GM12875 (cell line): ENCODE measurements around the gene WDFY3.

ENCODE experiments used
- H3K4me3 ChIP-seq: one replicate; pipeline ENCODE4 v1.5.1; 2011; ENCODE audit warnings: low read depth, low read length, control low read depth
- CTCF ChIP-seq: IDR thresholded peaks from 2 replicates; pipeline ENCODE4 v1.5.1; 2011; ENCODE audit warnings: low read depth, mild to moderate bottlenecking, control low read depth, inconsistent platforms, low read length, moderate library complexity, borderline replicate concordance; ENCODE audit not compliant: insufficient read depth

The WDFY3 gene

GRCh38 chr4:84897516-84897915 lies 69.0 kb downstream of the WDFY3 start:
- TF ChIP-seq CTCF: no peak
- H3K4me3 ChIP-seq: no peak overlapping the region

DNA sequence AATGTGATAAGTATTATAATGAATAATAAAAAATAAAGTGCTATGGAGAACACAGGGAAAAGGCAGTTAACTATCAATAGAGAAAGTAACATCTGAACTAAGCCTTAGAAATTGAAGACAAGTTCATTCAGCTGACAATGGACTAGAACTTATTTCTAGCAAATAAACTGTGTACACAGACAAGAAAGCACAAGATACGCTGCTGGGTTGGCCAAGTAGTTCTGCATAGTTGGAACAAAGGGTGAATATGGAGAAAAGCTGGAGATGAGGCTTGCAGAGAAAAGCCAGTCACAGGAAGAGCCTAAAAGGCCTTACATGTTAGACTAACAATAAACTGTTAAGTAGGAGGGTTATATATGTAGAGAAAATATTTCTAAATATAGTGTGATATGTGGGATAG lies 71.2 kb downstream of the WDFY3 start:
- no peak overlapping the region for H3K4me3 ChIP-seq

DNA sequence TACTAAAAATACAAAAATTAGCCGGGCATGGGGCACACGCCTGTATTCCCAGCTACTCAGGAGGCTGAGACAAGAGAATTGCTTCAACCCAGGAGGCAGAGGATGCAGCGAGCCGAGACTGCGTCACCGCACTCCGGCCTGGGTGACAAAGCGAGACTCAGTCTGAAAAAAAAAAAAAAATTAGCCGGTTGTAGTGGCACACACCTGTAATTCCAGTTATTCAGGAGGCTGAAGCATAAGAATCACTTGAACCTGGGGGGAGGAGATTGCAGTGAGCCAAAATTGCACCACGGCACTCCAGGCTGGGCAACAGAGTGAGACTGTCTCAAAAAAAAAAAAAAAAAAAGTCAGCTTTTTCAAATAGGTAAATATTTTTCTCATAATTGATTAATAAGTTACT lies 71.9 kb downstream of the WDFY3 start:
- no peak for TF ChIP-seq CTCF
- no peak overlapping the region for H3K4me3 ChIP-seq

More for the DNA sequence above, 71.2 kb downstream of the WDFY3 start:
- TF ChIP-seq CTCF: no peak

- TF ChIP-seq CTCF: no peak
- no peak overlapping the region for H3K4me3 ChIP-seq
Observed at GRCh38 chr4:84892950-84893349, 73.5 kb downstream of the WDFY3 start.

DNA sequence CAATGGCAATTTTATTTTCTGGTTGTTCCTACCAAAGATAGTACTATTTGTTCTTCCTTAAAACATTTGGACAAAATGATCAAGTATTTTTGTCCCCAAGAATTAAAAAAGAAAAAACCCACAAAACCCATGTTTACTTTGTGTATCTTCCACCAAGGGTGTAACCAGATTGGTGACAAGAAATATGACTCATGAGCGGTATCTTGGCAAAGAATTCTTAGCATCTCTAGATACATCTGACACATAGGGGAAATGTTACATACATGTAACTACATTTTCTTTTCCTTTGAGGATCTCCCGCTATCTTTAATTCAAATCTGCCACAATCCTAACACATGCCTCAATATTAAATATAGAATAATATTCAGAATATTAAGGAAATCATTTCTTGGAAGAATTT lies 78.7 kb downstream of the WDFY3 start:
- H3K4me3 ChIP-seq: no peak overlapping the region
- no peak for TF ChIP-seq CTCF

GRCh38 chr4:84879651-84880200 lies 86.8 kb downstream of the WDFY3 start:
- no peak overlapping the region for H3K4me3 ChIP-seq
- no peak for TF ChIP-seq CTCF

DNA sequence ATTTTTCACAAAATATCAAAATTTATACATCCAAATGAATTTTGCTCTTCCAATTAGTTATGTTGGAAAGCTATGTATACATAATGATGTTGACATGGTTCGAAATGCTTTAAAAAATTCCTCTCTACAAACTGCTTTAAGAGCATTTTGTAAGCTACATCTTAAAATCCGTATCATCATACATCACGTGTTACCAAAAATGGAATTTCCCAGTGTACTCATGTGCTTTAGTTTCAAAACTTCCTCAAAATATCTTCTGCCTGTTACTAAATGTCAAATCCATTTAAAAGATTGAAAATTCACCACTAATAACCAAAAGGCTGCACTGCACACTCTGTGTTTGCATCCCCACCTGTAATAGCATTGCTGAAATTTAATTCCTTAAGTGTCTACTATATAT lies 87.9 kb downstream of the WDFY3 start:
- H3K4me3 ChIP-seq: no peak overlapping the region
- no peak for TF ChIP-seq CTCF
